GM18505 (cell line): ENCODE results near the gene RDH16.
"Not testable (repeated sequence)": the region's sequence is repeated elsewhere in the genome, so short reads cannot be mapped to it uniquely, and the experiment has no call there.

Experiments used
- ATAC-seq: cut with Tn5 transposase; IDR thresholded peaks from one replicate; pipeline ENCODE4 v1.9.1; 2021; ENCODE audit not compliant: unreplicated experiment
- POLR2A ChIP-seq: IDR thresholded peaks from 4 replicates; pipeline ENCODE4 v1.6.1; 2011; ENCODE audit warnings: borderline replicate concordance; ENCODE audit not compliant: insufficient read depth, insufficient read length; ENCODE audit errors: extremely low read depth

RDH16 gene

DNA sequence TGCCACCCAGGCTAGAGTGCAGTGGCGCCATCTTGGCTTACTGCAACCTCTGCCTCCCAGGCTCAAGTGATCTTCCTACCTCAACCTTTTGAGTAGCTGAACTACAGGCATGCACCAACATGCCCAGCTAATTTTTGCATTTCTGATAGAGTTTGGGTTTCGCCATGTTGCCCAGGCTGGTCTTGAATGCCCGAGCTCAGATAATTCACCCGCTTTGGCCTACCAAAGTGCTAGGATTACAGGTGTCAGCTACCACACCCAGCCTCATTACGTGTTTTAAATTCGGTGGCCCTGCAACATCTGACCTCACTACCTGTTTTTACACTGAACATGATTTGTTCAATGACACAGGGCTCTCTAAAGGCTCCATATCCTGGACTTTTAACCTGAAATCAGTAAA, 22.9 kb upstream of the RDH16 start:
- no peak for ATAC-seq
- TF ChIP-seq POLR2A: no peak

GRCh38 chr12:56979628-56980027, 22.2 kb upstream of the RDH16 start:
- ATAC-seq: no peak
- no peak for TF ChIP-seq POLR2A

- no peak for TF ChIP-seq POLR2A
- no peak for ATAC-seq
Observed at GRCh38 chr12:56978397-56979138, 21.2 kb upstream of the RDH16 start.

DNA sequence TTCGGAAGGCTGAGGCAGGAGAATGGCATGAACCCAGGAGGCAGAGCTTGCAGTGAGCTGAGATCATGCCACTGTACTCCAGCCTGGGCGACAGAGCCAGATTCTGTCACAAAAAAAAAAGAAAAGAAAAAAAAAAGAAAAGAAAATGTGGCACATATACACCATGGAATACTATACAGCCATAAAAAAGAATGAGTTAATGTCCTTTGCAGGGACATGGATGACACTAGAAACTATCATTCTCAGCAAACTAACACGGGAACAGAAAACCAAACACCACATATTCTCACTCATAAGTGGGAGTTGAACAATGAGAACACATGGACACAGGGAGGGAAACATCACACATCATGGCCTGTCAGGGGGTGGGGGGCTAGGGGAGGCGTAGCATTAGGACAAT, 20.0 kb upstream of the RDH16 start:
- ATAC-seq: not testable (repeated sequence)

- ATAC-seq: not testable (repeated sequence)
Observed at GRCh38 chr12:56974224-56974623, 16.8 kb upstream of the RDH16 start.

DNA sequence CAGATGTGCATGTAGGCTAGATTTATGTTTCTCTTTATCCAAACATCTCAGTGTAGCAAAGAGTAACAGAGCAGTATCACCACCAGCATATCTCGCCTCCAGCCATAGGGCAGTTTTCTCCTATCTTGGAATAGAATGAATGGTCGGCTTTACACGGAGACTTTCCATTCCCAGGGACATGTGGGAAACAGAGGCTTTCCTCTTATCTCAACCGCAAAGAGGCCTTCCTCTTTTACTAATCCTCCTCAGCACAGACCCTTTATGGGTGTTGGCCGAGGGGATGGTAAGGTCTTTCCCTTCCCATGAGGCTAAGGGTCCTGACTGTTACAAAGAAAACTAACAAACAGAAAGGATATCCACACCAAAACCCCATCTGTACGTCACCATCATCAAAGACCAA, 11.5 kb upstream of the RDH16 start:
- not testable (repeated sequence) for ATAC-seq

DNA sequence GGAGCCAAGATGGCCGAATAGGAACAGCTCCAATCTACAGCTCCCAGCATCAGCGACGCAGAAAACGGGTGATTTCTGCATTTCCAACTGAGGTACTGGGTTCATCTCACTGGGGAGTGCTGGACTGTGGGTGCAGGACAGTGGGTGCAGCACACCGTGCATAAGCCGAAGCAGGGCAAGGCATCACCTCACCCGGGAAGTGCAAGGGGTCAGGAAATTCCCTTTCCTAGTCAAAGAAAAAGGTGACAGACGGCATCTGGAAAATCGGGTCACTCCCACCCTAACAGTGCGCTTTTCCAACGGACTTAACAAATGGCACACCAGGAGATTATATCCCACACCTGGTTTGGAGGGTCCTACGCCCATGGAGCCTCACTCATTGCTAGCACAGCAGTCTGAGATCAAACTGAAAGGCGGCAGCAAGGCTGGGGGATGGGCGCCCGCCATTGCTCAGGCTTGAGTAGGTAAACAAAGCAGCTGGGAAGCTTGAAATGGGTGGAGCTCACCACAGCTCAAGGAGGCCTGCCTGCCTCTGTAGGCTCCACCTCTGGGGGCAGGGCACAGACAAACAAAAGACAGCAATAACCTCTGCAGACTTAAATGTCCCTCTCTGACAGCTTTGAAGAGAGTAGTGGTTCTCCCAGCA, 8.7 kb upstream of the RDH16 start:
- not testable (repeated sequence) for ATAC-seq

- not testable (repeated sequence) for ATAC-seq
Observed at GRCh38 chr12:56965124-56965523, 7.7 kb upstream of the RDH16 start.

GRCh38 chr12:56963557-56963956, 6.1 kb upstream of the RDH16 start:
- ATAC-seq: not testable (repeated sequence)

DNA sequence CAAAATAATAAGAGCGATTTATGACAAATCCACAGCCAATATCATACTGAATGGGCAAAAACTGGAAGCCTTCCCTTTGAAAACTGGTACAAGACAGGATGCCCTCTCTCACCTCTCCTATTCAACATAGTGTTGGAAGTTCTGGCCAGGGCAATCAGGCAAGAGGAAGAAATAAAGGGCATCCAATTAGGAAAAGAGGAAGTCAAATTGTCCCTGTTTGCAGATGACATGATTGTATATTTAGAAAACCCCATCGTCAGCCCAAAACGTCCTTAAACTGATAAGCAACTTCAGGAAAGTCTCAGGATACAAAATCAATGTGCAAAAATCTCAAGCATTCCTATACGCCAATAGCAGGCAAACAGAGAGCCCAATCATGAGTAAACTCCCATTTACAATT, 4.8 kb upstream of the RDH16 start:
- not testable (repeated sequence) for ATAC-seq

GRCh38 chr12:56958422-56958821, 1.0 kb upstream of the RDH16 start:
- no peak for ATAC-seq
- TF ChIP-seq POLR2A: no peak

DNA sequence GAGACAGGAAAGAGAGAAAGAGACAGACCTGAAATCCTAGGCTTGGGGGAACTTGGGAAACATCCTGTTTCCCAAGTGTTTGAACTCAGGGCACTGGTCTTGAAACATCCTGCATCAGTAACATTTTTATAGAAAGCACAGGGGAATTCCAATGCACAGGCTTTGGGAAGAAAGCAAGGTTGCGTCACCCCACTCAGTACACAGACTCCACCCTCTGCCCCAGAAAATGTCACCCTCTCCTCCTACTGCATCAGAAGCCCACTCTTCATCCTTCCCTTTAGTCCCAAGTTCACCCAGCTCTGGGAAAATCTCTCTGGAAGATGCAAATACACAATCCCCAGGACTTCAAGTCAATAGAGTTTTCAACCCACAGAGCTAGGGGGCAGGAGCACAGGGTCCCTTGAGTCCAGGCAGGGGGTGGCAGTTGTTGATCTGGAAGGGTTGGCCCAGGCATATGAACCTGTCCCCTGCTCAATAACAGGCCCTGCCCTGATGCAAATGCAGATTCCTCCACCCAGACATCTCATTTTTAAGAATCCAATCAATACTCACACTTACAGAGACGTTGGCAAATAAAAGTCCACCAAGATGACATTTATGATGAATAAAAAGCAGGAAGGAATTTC, 1.7 kb downstream of the RDH16 start:
- TF ChIP-seq POLR2A: no peak
- no peak for ATAC-seq

- no peak for TF ChIP-seq POLR2A
- no peak for ATAC-seq
Observed at GRCh38 chr12:56954958-56955355, 2.5 kb downstream of the RDH16 start.

GRCh38 chr12:56954057-56954957, 3.1 kb downstream of the RDH16 start:
- no peak for TF ChIP-seq POLR2A
- no peak for ATAC-seq

- ATAC-seq: no peak
- TF ChIP-seq POLR2A: no peak
Observed at GRCh38 chr12:56953314-56953713, 4.1 kb downstream of the RDH16 start.
